GM12873 (cell line): Measurements from ENCODE around the gene PLXNA2.

ENCODE experiments used
- CTCF ChIP-seq: IDR thresholded peaks from 2 replicates; pipeline ENCODE4 v1.5.1; 2012; ENCODE audit warnings: low read depth, mild to moderate bottlenecking, moderate library complexity, low read length, control low read depth; ENCODE audit not compliant: insufficient read depth; ENCODE audit errors: missing control alignments

The PLXNA2 gene

GRCh38 chr1:208129487-208129886, 114.7 kb downstream of the PLXNA2 start:
- no peak for TF ChIP-seq CTCF

GRCh38 chr1:208129060-208129459, 115.1 kb downstream of the PLXNA2 start:
- no peak for TF ChIP-seq CTCF

GRCh38 chr1:208127792-208128529, 116.2 kb downstream of the PLXNA2 start:
- no peak for TF ChIP-seq CTCF

GRCh38 chr1:208127284-208127683, 116.9 kb downstream of the PLXNA2 start:
- no peak for TF ChIP-seq CTCF

GRCh38 chr1:208126108-208126507, 118.1 kb downstream of the PLXNA2 start:
- no peak for TF ChIP-seq CTCF

GRCh38 chr1:208122612-208123358, 121.4 kb downstream of the PLXNA2 start:
- TF ChIP-seq CTCF = no peak

- no peak for TF ChIP-seq CTCF
Measured at GRCh38 chr1:208121813-208122364, 122.3 kb downstream of the PLXNA2 start.
